Neural progenitor cell (in vitro differentiated cells): ENCODE results near the gene CLECL1. TPM values are rescaled to one million over a fixed set of nuclear protein-coding genes. Genes with fewer than 3 reads are reported as not detected.

ENCODE experiments used
- DNase-seq: peaks from one replicate; pipeline ENCODE4 v3.0.0-alpha.2; 2016; ENCODE audit warnings: low spot score
- H2AFZ ChIP-seq: fragments of 200-600 bp; sonication (generic); replicated peaks from 2 replicates; pipeline ENCODE4 v1.6.1; 2016; ENCODE audit warnings: antibody characterized with exemption
- H3F3A ChIP-seq: fragments of 200-600 bp; sonication (generic); 2 replicates; pipeline ENCODE4 v1.6.1; 2016; ENCODE audit warnings: antibody characterized with exemption, low read depth
- H3K27ac ChIP-seq: fragments of 200-600 bp; sonication (generic); 2 replicates; pipeline ENCODE4 v1.5.1; 2016; ENCODE audit warnings: mild to moderate bottlenecking
- H3K27me3 ChIP-seq: fragments of 200-600 bp; sonication (generic); 2 replicates; pipeline ENCODE4 v1.6.1; 2016; ENCODE audit warnings: mild to moderate bottlenecking, moderate library complexity
- H3K36me3 ChIP-seq: fragments of 200-600 bp; sonication (generic); 2 replicates; pipeline ENCODE4 v1.5.1; 2016
- H3K4me1 ChIP-seq: fragments of 200-600 bp; sonication (generic); 2 replicates; pipeline ENCODE4 v1.6.1; 2016; ENCODE audit warnings: mixed run types
- H3K4me2 ChIP-seq: fragments of 200-600 bp; sonication (generic); 2 replicates; pipeline ENCODE4 v1.6.1; 2016
- H3K4me3 ChIP-seq: fragments of 200-600 bp; sonication (generic); 2 replicates; pipeline ENCODE4 v1.5.1; 2016
- H3K79me2 ChIP-seq: fragments of 200-600 bp; sonication (generic); 2 replicates; pipeline ENCODE4 v1.6.1; 2016; ENCODE audit warnings: low read depth
- H3K9ac ChIP-seq: fragments of 200-600 bp; sonication (generic); 2 replicates; pipeline ENCODE4 v1.6.1; 2016
- H3K9me3 ChIP-seq: fragments of 200-600 bp; sonication (generic); 2 replicates; pipeline ENCODE4 v1.5.1; 2016; ENCODE audit warnings: low read depth
- H4K20me1 ChIP-seq: fragments of 200-600 bp; sonication (generic); 2 replicates; pipeline ENCODE4 v1.6.1; 2016; ENCODE audit warnings: low read depth
- H3K27ac Mint-ChIP-seq: 3 replicates; pipeline ENCODE4 v1.8.0; 2021; ENCODE audit warnings: mixed read lengths
- H3K27me3 Mint-ChIP-seq: 2 replicates; pipeline ENCODE4 v1.8.0; 2022; ENCODE audit warnings: low read depth, mild to moderate bottlenecking, inconsistent platforms, moderate library complexity, mixed read lengths; ENCODE audit not compliant: insufficient read depth
- H3K36me3 Mint-ChIP-seq: 3 replicates; pipeline ENCODE4 v1.8.0; 2021; ENCODE audit warnings: mixed read lengths
- H3K4me1 Mint-ChIP-seq: 3 replicates; pipeline ENCODE4 v1.8.0; 2021; ENCODE audit warnings: mixed read lengths
- H3K4me3 Mint-ChIP-seq: 3 replicates; pipeline ENCODE4 v1.8.0; 2021; ENCODE audit warnings: mild to moderate bottlenecking, moderate library complexity, mixed read lengths
- H3K9me3 Mint-ChIP-seq: 3 replicates; pipeline ENCODE4 v1.8.0; 2020; ENCODE audit warnings: mixed read lengths
- CTCF ChIP-seq: fragments of 200-600 bp; sonication (generic); IDR thresholded peaks from 2 replicates; pipeline ENCODE4 v1.5.1; 2017; ENCODE audit warnings: antibody characterized with exemption, mild to moderate bottlenecking
- EZH2 ChIP-seq: fragments of 200-600 bp; sonication (generic); IDR thresholded peaks from 2 replicates; pipeline ENCODE4 v1.6.1; 2017; ENCODE audit warnings: antibody characterized with exemption, mild to moderate bottlenecking, moderate library complexity
- EZH2phosphoT487 ChIP-seq: fragments of 200-600 bp; sonication (generic); IDR thresholded peaks from 2 replicates; pipeline ENCODE4 v1.6.1; 2017; ENCODE audit warnings: antibody characterized with exemption
- total RNA-seq: library from RNA; depleted of rRNA; stranded (reverse); fragments of >200 nt; gene quantifications from 2 replicates; pipeline ENCODE4 v1.2.3, GENCODE V29; 2015; ENCODE audit warnings: low replicate concordance

Gene CLECL1
- total RNA-seq, 1 donor from 2014 or later: not detected

GRCh38 chr12:9753498-9753897 lies 20.6 kb upstream of the CLECL1 start:
- Histone ChIP-seq H3K27ac (no peak overlapping the region), H3K4me2 (no peak overlapping the region), H3K4me3 (no peak overlapping the region), H3K27me3 (no peaks in the 10 kb centered on the region), H3K36me3 (no peaks in the 10 kb centered on the region), H3K9ac (no peak overlapping the region), H3K4me1 (no peaks in the 10 kb centered on the region), H4K20me1 (no peaks in the 10 kb centered on the region), H3K9me3 (no peaks in the 10 kb centered on the region), H3K79me2 (no peaks in the 10 kb centered on the region), H3F3A (no peaks in the 10 kb centered on the region), H2AFZ (no peak overlapping the region)
- H3K9me3 Mint-ChIP-seq: no peaks in the 10 kb centered on the region
- no peak overlapping the region for H3K27ac Mint-ChIP-seq
- DNase-seq: no peak
- H3K4me3 Mint-ChIP-seq: no peak overlapping the region
- peaks cover under 1% of the 10 kb centered on the region for H3K4me1 Mint-ChIP-seq
- H3K27me3 Mint-ChIP-seq: no peaks in the 10 kb centered on the region
- TF ChIP-seq EZH2 (no peak), EZH2phosphoT487 (no peak), CTCF (no peak)
- H3K36me3 Mint-ChIP-seq: no peaks in the 10 kb centered on the region

GRCh38 chr12:9753073-9753472 lies 20.2 kb upstream of the CLECL1 start:
- no peaks in the 10 kb centered on the region for H4K20me1 ChIP-seq
- no peaks in the 10 kb centered on the region for H3K27me3 ChIP-seq
- H3K27ac ChIP-seq: no peak overlapping the region
- no peaks in the 10 kb centered on the region for H3K79me2 ChIP-seq
- no peaks in the 10 kb centered on the region for H3K36me3 ChIP-seq
- no peak for TF ChIP-seq EZH2
- TF ChIP-seq CTCF: no peak
- no peak for TF ChIP-seq EZH2phosphoT487
- Mint-ChIP-seq H3K36me3 (no peaks in the 10 kb centered on the region), H3K9me3 (no peaks in the 10 kb centered on the region), H3K4me3 (no peak overlapping the region), H3K27me3 (no peaks in the 10 kb centered on the region), H3K4me1 (no peaks in the 10 kb centered on the region), H3K27ac (no peak overlapping the region)
- H3K9ac ChIP-seq: no peak overlapping the region
- H2AFZ ChIP-seq: no peak overlapping the region
- no peaks in the 10 kb centered on the region for H3F3A ChIP-seq
- no peak for DNase-seq
- H3K4me2 ChIP-seq: no peak overlapping the region
- H3K4me1 ChIP-seq: no peaks in the 10 kb centered on the region
- no peak overlapping the region for H3K4me3 ChIP-seq
- no peaks in the 10 kb centered on the region for H3K9me3 ChIP-seq

- DNase-seq: no peak
- H3K27ac ChIP-seq: no peak overlapping the region
- no peaks in the 10 kb centered on the region for H3K9me3 ChIP-seq
- no peak overlapping the region for H3K4me3 ChIP-seq
- no peak overlapping the region for H2AFZ ChIP-seq
- Mint-ChIP-seq H3K36me3 (no peaks in the 10 kb centered on the region), H3K4me1 (no peaks in the 10 kb centered on the region), H3K9me3 (no peaks in the 10 kb centered on the region), H3K27me3 (no peaks in the 10 kb centered on the region), H3K27ac (no peak overlapping the region), H3K4me3 (no peak overlapping the region)
- no peaks in the 10 kb centered on the region for H3K4me1 ChIP-seq
- no peaks in the 10 kb centered on the region for H3K27me3 ChIP-seq
- no peaks in the 10 kb centered on the region for H4K20me1 ChIP-seq
- TF ChIP-seq EZH2phosphoT487 (no peak), CTCF (no peak), EZH2 (no peak)
- no peaks in the 10 kb centered on the region for H3F3A ChIP-seq
- no peaks in the 10 kb centered on the region for H3K36me3 ChIP-seq
- H3K79me2 ChIP-seq: no peaks in the 10 kb centered on the region
- no peak overlapping the region for H3K4me2 ChIP-seq
- no peak overlapping the region for H3K9ac ChIP-seq
Observed at GRCh38 chr12:9752145-9752933, 19.4 kb upstream of the CLECL1 start.
